Measurements from ENCODE around the gene EGFL7.

GRCh38 chr9:136629001-136629878, 33.5 kb upstream of the EGFL7 start:
- no peak for TF ChIP-seq CTCF (IDR thresholded peaks at IDR 0.05)
- no peak for TF ChIP-seq POLR2A (IDR thresholded peaks at IDR 0.05)
- TF ChIP-seq POLR2AphosphoS5 (IDR thresholded peaks at IDR 0.05) = no peak
- no peak for TF ChIP-seq EP300 (IDR thresholded peaks at IDR 0.05)

Measured in gastroesophageal sphincter (tissue), 3 donors.